Fibroblast of skin of back (primary cell): ENCODE data around the gene MEFV.
"Not testable (repeated sequence)": the region's sequence is repeated elsewhere in the genome, so short reads cannot be mapped to it uniquely, and the experiment has no call there.

Experiments used
- DNase-seq: peaks from one replicate; pipeline ENCODE4 v3.0.0-alpha.2; 2013

MEFV gene

DNA sequence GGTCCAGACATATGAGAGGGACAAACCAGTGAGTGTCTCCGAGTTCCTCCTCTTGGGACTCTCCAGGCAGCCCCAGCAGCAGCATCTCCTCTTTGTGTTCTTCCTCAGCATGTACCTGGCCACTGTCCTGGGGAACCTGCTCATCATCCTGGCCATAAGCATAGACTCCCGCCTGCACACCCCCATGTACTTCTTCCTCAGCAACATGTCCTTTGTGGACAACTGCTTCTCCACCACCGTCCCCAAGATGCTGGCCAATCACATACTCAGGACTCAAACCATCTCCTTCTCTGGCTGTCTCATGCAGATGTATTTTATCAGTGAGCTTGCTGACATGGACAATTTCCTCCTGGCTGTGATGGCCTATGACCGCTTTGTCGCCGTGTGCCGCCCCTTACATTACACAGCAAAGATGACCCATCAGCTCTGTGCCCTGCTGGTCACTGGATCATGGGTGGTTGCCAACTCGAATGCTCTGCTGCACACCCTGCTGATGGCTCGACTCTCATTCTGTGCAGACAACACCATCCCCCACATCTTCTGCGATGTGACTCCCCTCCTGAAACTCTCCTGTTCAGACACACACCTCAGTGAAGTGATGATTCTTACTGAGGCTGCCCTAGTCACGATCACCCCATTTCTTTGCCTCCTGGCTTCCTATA, 40.7 kb downstream of the MEFV start:
- DNase-seq = no peak

DNA sequence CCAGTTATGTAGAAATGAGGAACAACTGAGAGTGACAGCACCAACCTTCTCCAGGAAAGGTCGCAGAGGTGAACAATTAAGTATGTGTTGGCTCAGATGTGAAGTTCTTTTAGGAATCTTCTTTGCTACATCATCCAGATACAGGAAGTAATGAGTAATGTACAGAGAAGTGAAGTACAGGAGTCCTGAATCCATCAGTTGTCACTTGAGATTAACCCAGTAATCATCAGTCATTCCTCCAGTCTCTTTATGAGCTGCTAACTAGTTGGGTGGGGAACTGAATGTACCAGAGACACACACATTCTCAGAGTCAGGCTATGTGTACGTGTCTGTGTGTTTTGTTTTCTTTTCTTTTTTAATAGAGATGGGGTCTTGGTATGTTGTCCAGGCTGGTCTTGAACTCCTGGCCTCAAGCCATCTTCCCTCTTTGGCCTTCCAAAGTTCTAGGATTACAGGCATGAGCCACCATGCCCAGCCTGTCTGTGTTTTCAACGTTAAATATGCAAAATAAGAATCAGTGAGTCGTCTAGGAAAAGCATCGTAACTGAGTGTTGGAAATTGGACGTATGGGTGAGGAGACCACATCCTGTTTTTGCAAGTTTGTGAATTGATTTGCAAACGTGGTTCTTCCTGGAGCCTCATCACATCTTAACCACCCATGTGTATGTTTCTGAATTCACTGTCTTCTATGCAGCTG, 41.4 kb downstream of the MEFV start:
- DNase-seq = no peak

DNA sequence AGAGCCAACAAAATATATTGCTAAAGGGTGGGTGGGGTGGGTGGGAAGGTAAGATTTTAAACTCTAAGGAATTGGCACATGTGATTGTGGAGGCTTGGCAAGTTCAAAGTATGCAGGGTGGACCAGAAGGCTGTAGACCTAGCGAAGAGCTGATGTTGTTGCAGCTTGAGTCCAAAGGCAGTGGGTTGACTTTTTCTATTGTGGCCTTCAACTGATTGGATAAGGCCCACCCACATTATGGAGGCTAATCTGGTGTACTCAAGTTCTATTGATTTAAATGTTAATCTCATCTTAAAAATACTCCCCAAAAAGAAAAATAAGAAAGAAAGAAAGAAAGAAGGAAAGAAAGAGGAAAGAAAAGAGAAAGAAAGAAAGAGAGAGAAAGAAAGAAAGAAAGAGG, 43.9 kb downstream of the MEFV start:
- no peak for DNase-seq

DNA sequence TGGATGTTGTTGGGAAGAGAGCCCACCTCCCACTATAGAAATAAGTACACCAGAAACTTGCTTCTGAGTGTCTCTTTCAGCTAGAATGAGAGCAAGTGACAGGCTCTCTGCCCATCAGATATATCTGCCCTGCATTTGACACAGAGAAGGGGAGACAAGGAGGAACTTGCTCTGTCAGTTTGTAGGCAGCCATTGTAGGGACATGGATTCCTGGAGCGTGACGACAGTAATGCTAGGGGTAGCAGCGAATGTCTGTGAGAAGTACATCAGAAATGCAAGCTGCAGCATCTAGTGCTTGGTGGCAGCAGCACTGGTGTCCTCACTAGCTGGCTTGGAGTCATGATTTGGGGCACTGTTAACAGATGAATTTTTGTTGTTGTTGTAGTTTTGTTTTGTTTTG, 44.4 kb downstream of the MEFV start:
- DNase-seq = no peak

DNA sequence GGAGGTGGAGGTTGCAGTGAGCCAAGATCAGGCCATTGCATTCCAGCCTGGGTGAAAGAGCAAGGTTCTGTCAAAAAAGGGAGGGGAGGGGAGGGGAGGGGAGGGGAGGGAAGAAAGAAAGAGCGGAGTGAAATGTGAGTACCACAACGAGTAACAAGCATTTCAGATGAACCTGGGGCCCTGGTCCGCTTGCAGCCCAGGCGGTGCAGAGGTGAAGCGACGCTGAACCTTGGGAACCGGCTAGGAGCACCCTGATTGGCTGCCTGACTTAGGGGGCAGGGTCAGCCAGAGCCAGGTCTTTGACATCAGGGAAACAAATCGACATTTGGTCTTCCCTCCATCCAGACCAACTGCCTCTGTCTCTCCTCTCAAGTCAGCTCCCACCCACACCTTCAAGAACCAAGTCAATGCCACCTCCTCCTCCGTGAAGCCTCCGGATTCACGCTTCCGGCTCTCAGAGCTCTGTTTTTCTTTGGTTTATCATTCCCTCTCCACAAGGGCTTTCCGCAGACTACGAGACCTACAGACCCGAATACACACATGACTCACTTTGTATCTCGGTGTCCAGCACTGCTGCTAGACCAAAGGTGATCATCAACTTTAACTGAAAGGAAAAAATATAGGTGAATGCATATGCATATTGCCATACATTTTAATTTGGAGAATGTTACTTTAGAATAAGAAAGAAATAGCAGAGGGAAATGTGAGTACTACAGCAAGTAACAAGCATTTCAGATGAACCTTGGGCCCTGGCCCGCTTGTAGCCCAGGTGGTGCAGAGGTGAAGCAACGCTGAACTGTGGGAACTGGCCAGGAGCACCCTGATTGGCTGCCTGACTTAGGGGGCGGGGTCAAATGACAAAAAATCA, 49.1 kb downstream of the MEFV start:
- no peak for DNase-seq

DNA sequence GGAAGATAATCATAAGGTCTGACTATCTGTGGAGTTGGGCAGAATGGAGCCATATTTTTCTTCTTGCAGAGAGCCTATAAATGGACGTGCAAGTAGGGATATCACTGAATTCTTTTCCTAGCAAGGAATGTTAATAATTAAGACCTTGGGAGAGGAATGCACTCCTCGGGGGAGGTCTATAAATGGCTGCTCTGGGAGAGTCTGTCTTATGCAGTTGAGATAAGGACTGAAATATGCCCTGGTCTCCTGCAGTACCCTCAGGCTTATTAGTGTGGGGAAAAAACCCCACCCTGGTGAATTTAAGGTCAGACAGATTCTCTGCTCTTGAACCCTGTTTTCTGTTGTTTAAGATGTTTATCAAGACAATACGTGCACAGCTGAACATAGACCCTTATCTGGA, 50.5 kb downstream of the MEFV start:
- not testable (repeated sequence) for DNase-seq

DNA sequence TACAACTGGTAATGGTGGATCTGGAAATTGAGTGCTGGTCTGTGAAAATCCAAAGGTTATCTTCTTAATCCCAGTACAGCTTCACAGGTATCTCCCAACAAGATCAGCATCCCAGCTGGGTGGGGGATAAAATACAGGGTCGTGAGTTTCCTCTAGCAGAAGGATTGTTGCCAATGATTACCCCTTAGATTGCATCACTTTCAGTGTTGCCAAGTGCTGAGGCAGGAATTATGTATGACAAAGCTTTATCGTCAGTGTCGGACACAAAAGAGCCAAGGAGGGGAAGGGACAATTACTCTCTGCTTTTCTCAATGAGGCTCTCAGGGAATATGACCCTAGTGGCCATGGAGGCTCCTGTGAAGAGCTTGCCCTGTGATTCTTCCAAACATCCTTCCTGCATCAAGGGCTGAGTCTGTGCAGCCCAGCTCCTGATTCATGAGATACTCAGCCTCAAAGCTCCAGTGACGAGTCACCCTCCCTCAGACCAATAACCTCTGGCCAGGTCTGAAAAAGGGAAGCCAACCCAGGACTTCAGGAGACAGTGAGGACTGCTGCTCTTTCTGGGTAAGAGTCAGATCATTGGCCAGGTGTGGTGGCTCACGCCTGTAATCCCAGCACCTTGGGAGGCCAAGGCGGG, 53.4 kb downstream of the MEFV start:
- DNase-seq = no peak

DNA sequence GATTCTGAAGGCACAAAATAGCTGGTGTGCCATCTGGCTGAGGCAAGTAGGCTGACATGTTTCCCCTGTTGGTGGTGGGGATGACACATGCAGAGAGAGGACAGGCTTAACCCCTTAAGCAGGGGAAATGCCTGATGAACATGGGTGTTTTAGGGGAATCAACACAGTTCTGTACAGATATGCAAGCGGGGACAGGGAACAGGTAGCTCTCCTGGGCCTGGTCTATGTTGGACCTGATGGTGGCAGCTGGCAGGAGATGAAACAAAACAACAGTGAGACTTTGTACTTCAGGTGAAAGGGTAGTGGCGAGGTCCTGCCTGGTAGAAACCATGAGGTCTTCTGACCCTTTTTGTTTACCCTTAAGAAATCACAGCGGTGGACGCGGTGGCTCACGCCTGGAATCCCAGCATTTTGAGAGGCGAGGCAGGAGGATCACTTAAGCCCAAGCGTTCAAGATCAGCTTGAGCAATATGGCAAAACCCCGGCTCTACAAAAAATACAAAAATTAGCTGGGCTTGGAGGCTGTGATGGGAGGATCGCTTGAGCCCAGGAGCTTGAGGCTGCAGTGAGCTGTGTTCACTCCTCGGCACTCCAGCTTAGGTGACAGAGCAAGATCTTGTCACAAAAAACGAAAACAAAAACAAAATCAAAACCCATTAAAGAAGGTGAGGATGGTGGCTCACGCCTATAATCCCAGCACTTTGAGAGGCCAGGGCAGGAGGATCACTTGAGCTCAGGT, 57.9 kb downstream of the MEFV start:
- no peak for DNase-seq

DNA sequence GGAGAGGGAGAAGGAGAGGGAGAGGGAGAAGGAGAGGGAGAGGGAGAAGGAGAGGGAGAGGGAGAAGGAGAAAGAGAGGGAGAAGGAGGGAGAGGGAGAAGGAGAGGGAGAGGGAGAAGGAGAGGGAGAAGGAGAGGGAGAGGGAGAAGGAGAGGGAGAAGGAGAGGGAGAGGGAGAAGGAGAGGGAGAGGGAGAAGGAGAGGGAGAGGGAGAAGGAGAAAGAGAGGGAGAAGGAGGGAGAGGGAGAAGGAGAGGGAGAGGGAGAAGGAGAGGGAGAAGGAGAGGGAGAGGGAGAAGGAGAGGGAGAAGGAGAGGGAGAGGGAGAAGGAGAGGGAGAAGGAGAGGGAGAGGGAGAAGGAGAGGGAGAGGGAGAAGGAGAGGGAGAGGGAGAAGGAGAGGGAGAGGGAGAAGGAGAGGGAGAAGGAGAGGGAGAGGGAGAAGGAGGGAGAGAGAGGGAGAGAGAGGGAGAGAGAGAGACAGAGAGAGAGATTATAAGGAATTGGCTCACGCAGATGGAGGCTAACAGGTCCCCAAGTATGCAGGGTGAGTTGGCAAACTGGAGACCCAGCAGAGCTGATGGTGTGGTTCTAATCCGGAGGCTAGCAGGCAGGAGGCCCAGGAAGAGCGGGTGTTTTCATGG, 58.6 kb downstream of the MEFV start:
- not testable (repeated sequence) for DNase-seq

DNA sequence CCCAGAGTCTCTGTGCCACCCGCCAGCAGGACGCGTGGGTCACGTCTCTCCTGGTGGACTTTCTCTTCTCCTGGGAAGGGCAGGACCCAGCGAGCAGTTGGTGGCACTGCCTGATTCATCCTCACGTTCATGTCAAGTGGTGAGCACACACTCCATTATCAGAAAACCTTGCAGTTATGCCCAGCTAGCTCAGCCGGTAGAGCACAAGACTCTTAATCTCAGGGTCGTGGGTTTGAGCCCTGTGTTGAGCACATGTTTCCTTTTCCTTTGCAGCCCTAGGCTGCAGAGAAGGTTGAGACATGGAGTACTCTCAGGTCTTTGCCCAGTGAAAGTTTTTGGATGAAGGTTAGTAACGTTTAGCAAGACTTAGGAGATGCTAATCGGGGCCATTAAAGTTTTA, 60.5 kb downstream of the MEFV start:
- no peak for DNase-seq

DNA sequence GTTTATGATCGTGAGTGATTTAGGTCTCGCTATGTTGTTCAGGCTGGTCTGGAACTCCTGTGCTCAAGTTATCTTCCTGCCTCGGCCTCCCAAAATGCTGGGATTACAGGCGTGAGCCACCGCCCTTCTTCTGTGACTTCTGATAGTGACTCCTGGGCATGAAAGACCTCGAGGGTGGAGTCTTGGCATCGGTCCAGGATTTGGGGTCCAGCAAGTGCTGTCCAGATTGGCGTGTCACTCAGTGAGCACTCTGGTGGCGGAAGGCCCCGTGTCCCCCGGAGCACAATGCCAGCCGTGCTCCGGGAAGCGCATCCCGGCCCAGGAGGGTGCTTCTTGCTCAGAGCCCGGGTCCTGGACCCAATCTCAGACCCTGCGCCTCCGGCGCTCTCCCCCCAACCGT, 61.6 kb downstream of the MEFV start:
- no peak for DNase-seq

DNA sequence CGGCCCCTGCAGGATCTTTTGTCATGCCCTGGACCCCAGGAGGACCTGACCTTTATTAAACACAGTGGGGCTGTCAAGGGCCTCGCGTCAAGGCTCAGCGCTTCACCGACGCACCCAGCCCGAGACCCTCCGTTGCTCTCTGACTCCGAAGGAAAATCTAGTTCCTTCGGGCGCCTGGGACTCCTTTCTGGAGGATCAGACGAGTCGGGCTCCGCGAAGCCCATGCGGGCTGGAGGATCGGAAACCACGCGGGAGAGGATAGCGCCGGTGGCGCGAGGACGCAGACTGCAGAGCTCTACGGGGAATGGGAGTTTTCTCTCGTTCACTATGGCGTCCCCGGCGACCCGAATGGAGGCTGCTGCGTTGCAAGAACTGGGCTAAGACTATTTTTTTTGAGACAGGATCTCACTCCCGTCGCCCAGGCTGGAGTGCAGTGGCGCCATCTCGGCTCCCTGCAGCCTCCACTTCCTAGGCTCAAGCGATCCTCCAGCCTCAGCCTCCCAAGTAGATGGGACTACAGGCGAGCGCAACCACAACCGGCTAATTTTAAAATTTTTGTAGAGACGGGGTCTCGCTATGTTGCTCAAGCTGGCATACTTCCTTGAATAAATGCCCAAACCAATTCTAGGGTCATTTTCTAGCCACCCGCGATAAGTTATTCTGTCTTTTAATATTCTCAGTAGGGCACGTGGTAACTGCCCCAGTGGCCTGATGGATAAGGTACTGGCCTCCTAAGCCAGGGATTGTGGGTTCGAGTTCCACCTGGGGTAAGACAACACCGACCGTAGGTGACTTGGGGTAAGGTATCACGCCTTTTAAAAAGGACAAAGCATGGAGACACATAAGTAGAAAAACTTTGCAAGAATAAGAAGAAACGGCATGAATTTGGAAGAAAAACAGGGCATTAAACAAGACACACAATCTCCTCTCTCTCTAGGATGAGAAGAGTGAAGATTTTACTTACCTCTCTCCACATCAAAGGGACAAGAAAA, 62.9 kb downstream of the MEFV start:
- no peak for DNase-seq

DNA sequence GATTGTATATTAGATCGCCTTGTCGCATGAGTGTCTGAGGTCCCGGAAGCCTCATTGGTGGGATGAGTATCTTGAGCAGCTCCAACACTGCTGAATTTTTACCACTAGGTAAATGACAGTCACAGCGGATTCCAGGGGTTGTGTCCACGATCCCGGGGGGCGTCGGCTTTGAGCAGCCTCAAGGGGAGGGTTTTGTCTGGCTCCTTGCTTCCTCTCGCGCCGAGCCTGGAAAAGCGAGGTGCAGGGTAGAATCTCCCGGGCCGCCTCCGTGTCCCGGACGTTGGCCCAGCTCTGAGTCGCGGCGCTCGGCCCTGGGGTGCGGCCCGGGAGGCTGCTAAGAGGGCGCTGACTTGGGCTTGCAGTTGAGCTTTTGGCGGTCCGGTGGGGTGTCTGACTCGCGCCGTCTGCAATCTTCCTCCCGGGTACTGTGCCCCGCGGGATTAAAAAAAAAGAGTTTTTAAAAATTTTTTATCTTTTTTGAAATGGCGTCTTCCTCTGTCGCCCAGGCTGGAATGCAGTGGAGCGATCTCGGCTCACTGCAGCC, 63.9 kb downstream of the MEFV start:
- DNase-seq = no peak
